Right lobe of liver (tissue), 4 donors: ENCODE results near the gene LIFR.

ENCODE experiments used
- POLR2A ChIP-seq: fragments of 450-650 bp; IDR thresholded peaks from one replicate; pipeline ENCODE4 v1.6.1; 2017; ENCODE audit warnings: antibody characterized with exemption, mild to moderate bottlenecking
- TF ChIP-seq, protein P1 (sequence below), 4 donors: fragments of 200-600 bp in 3 of 4; fragments of 450-650 bp in 1 of 4; IDR thresholded peaks; one replicate each; pipeline versions ENCODE4 v1.5.1 to v1.8.0; 2016 to 2022; ENCODE audit warnings: antibody characterized with exemption in 4 of 4, mild to moderate bottlenecking in 2 of 4
- donor health status: DM: no; HTN: no; CAD: no.
- donor health status: DM: no; HTN: no; CAD: no.
- donor health status: DM: no; HTN: yes; CAD: no.

DNA sequence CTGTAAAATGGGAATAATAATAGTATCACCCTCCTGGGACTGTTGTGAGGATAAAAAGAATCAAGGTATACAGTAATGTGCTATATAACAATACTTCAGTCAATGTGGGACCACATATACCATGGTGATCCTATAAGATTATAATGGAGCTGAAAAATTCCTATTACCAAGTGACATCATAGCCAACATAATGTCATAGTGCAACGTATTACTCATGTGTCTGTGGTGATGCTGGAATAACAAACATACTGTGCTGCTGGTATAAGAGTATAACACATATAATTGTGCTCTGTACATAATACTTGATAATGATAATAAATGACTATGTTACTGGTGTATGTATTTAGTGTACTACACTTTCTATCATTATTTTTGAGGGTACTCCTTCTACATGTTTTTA, 38.1 kb downstream of the LIFR start:
- no peak for TF ChIP-seq POLR2A
- TF ChIP-seq, protein P1, sequence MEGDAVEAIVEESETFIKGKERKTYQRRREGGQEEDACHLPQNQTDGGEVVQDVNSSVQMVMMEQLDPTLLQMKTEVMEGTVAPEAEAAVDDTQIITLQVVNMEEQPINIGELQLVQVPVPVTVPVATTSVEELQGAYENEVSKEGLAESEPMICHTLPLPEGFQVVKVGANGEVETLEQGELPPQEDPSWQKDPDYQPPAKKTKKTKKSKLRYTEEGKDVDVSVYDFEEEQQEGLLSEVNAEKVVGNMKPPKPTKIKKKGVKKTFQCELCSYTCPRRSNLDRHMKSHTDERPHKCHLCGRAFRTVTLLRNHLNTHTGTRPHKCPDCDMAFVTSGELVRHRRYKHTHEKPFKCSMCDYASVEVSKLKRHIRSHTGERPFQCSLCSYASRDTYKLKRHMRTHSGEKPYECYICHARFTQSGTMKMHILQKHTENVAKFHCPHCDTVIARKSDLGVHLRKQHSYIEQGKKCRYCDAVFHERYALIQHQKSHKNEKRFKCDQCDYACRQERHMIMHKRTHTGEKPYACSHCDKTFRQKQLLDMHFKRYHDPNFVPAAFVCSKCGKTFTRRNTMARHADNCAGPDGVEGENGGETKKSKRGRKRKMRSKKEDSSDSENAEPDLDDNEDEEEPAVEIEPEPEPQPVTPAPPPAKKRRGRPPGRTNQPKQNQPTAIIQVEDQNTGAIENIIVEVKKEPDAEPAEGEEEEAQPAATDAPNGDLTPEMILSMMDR (IDR thresholded peaks at IDR 0.05): no peak
